ENCODE results near the gene SLC31A2. TPM values are rescaled to one million over a fixed set of nuclear protein-coding genes. Genes with fewer than 3 reads are reported as not detected.

SLC31A2 gene
- polyA plus RNA-seq, 3 donors = 82.9 to 247 (median 188) TPM

GRCh38 chr9:113156880-113157279 is 6.1 kb downstream of the SLC31A2 start:
- peak overlapping the region; percentile 92 to 98 for H3K27ac ChIP-seq (ENCODE audit: low read depth in 1 of 2, low read length in 2 of 2)
- H3K9me3 Mint-ChIP-seq = no peaks in the 10 kb centered on the region
- no peak for TF ChIP-seq CTCF (IDR thresholded peaks at IDR 0.05)

DNA sequence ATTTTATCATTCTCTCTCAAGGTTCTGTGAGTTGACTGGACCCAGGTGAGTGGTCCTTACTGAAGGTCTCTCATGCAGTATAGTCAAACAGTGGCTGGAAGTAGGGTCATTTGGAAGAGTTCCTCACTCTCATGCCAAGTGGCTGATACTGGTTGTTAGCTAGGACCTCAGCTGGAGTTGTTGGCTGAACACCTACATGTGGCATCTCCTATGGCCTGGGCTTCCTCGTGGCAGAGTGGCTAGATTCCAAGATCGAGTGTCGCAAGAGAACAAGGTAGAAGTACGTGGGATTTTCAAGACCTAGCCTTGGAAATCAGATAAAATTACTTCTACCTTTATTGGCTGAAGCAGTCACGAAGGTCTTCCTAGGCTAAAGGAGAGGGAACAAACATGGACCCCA is 7.6 kb downstream of the SLC31A2 start:
- TF ChIP-seq CTCF (IDR thresholded peaks at IDR 0.05) = no peak
- peaks cover 97% of the 10 kb centered on the region for H3K79me2 ChIP-seq (ENCODE audit: insufficient read depth, low read length)
- WGBS (ENCODE audit: insufficient coverage) = no CpG with 5 or more reads among the region's 5 CpGs
- no peaks in the 10 kb centered on the region for H3K9me3 ChIP-seq (replicated peaks in 1 of 2; ENCODE audit: control insufficient read depth in 1 of 2, insufficient read depth in 1 of 2, low read length in 2 of 2)
- H3K27ac Mint-ChIP-seq = peak overlapping the region in 5 of 7 donors; percentile 54 to 75 (median 62)
- H3K27me3 ChIP-seq (ENCODE audit: control insufficient read depth in 2 of 2, insufficient read depth in 2 of 2, low read length in 2 of 2) = no peaks in the 10 kb centered on the region
- H3K36me3 Mint-ChIP-seq = peaks cover 71 to 93% of the 10 kb centered on the region in 2 donors
- H3K36me3 ChIP-seq (replicated peaks in 1 of 2; ENCODE audit: control insufficient read depth in 1 of 2, insufficient read depth in 2 of 2, low read length in 2 of 2) = peaks cover 69 to 85% of the 10 kb centered on the region in 2 donors
- H3K9ac ChIP-seq (ENCODE audit: insufficient read depth, low read length, poor library complexity, severe bottlenecking) = no peak overlapping the region
- H3K4me3 Mint-ChIP-seq = no peak overlapping the region
- no peak overlapping the region for H2AFZ ChIP-seq (ENCODE audit: insufficient read depth, low read depth, low read length, poor library complexity, severe bottlenecking)
- peak overlapping the region in 1 of 2 donors; percentile 98 for H3K27ac ChIP-seq (ENCODE audit: low read depth in 1 of 2, low read length in 2 of 2)
- no peaks in the 10 kb centered on the region for H3K27me3 Mint-ChIP-seq (ENCODE audit: low read depth in 3 of 3)
- no peaks in the 10 kb centered on the region for H3K9me3 Mint-ChIP-seq
- H3K4me2 ChIP-seq (replicated peaks; ENCODE audit: extremely low read depth, low read length, poor library complexity, severe bottlenecking) = no peak overlapping the region
- H4K20me1 ChIP-seq (ENCODE audit: insufficient read depth, low read length) = peaks cover 100% of the 10 kb centered on the region
- peaks cover 41% of the 10 kb centered on the region for H3K4me1 Mint-ChIP-seq
- no peak for DNase-seq
- peaks cover 38 to 42% of the 10 kb centered on the region in 2 donors for H3K4me1 ChIP-seq (ENCODE audit: control insufficient read depth in 1 of 2, insufficient read depth in 2 of 2, low read length in 2 of 2)
- intact Hi-C loops (cut with micrococcal nuclease) = no loop called here
- no peak overlapping the region for H3K4me3 ChIP-seq (replicated peaks in 1 of 3; ENCODE audit: low read depth in 2 of 3, low read length in 3 of 3)

More at GRCh38 chr9:113156880-113157279, 6.1 kb downstream of the SLC31A2 start:
- peaks cover 53 to 56% of the 10 kb centered on the region in 2 donors for H3K4me1 ChIP-seq (ENCODE audit: control insufficient read depth in 1 of 2, insufficient read depth in 2 of 2, low read length in 2 of 2)
- no peak overlapping the region for H2AFZ ChIP-seq (ENCODE audit: insufficient read depth, low read depth, low read length, poor library complexity, severe bottlenecking)
- peak overlapping the region in 6 of 7 donors; percentile 77 to 99 (median 98) for H3K27ac Mint-ChIP-seq
- intact Hi-C loops (cut with micrococcal nuclease) = no loop called here
- peaks cover 95% of the 10 kb centered on the region for H4K20me1 ChIP-seq (ENCODE audit: insufficient read depth, low read length)
- H3K27me3 Mint-ChIP-seq (ENCODE audit: low read depth in 3 of 3) = no peaks in the 10 kb centered on the region
- H3K4me3 Mint-ChIP-seq = no peak overlapping the region
- no peak overlapping the region for H3K9ac ChIP-seq (ENCODE audit: insufficient read depth, low read length, poor library complexity, severe bottlenecking)
- no peaks in the 10 kb centered on the region for H3K9me3 ChIP-seq (replicated peaks in 1 of 2; ENCODE audit: control insufficient read depth in 1 of 2, insufficient read depth in 1 of 2, low read length in 2 of 2)
- peaks cover 57% of the 10 kb centered on the region for H3K4me1 Mint-ChIP-seq
- peaks cover 67 to 93% of the 10 kb centered on the region in 2 donors for H3K36me3 Mint-ChIP-seq
- no peak for DNase-seq
- H3K4me2 ChIP-seq (replicated peaks; ENCODE audit: extremely low read depth, low read length, poor library complexity, severe bottlenecking) = peak overlapping the region; percentile 83
- H3K79me2 ChIP-seq (ENCODE audit: insufficient read depth, low read length) = peaks cover 98% of the 10 kb centered on the region
- WGBS (ENCODE audit: insufficient coverage) = 89% methylated on average over 1 of the region's 1 CpG
- no peaks in the 10 kb centered on the region for H3K27me3 ChIP-seq (ENCODE audit: control insufficient read depth in 2 of 2, insufficient read depth in 2 of 2, low read length in 2 of 2)
- H3K36me3 ChIP-seq (replicated peaks in 1 of 2; ENCODE audit: control insufficient read depth in 1 of 2, insufficient read depth in 2 of 2, low read length in 2 of 2) = peaks cover 55 to 73% of the 10 kb centered on the region in 2 donors
- peak overlapping the region in 1 of 3 experiments; percentile 93 for H3K4me3 ChIP-seq (replicated peaks in 1 of 3; ENCODE audit: low read depth in 2 of 3, low read length in 3 of 3)

Data from CD14-positive monocyte (primary cell).